Measurements from ENCODE around the gene ARL6IP5. TPM values are rescaled to one million over a fixed set of nuclear protein-coding genes. Genes with fewer than 3 reads are reported as not detected.

ARL6IP5 gene
- total RNA-seq, 1 donor from 2014 or later, result 116 TPM

- peak; percentile 59 for ATAC-seq
- peak; percentile 72 for DNase-seq (ENCODE audit: low spot score)
- intact Hi-C loops (cut with DNase I), result no loop called here
Measured at GRCh38 chr3:69085168-69085832, 563 bp downstream of the ARL6IP5 start.

DNA sequence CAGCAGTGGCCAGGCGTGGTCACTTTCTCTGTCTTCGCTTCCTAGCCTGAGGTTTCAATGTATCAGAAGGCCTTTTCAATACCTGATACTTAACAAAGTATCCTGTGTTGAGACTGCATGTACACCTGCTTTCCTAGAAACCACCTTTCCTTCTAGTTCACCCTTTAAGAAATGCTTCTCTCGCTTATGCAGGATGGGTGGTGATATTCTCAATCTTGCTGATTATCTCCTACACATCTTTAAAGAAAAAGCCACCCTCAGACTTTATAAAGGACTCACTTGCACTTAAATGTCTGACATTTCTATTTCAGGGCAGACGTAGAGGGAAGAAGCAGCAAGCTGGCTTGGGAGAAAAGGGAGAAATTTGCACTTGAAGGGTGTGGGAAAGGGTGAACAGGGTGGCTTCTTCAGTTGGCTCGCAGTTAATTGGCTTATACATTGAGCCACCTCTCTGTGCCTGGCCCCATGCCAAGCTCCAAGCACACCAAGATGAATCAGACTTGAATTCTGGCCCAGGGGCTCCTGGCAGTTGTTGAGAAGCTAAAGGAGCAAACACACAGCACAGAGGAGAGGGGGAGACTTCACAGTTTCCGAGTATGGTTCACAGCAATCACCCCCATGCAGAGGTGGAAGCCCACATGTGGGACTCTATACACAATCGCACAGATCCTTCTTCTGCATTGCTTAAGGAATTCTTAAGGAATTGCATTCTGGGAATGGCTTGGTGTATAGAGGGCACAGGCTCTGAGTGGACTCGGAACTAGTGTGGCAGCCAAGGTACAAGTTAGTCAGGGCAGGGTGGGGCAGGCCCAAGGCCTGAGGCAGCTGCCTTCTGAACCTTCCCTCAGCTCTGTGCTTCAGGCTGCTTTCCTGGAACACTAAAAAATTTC is 1.3 kb downstream of the ARL6IP5 start:
- peak; percentile 75 for ATAC-seq
- DNase-seq (ENCODE audit: low spot score), result peak; percentile 89
- intact Hi-C loops (cut with DNase I), result no loop called here

DNA sequence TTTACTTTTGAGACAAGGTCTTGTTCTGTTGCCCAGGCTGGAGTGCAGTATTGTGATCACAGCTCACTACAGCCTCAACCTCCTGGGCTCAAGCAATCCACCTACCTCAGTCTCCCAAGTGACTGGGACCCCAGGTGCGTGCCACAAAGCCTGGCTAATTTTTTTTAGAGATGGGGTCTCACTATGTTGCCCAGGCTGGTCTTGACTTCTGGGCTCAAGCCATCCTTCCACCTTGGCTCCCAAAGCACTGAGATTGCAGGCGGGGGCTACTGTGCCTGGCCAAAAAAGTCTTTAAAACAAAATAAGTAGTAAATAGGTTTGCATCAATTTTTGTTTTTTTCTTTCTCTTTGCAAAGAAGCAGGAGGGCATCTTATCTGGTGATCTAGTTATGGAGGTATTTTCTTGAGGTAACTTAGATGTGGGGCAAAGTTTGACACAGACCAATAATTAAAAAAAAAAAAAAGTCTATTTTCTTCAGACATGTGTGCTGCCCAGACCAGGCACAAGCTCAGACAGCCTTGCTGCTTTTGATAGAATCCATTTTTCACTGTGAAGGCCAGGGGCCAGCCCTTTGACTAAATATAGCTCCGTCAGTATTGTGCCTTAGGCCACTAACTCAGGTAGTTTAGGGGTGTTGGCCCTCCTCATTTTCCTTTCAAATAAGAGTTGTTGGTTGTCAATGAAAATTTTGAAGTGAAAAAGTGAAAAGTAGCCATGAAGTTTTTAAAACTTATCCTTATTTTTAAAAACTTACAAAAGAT is 2.5 kb downstream of the ARL6IP5 start:
- DNase-seq (ENCODE audit: low spot score), result no peak
- ATAC-seq, result no peak
- intact Hi-C loops (cut with DNase I), result no loop called here

DNA sequence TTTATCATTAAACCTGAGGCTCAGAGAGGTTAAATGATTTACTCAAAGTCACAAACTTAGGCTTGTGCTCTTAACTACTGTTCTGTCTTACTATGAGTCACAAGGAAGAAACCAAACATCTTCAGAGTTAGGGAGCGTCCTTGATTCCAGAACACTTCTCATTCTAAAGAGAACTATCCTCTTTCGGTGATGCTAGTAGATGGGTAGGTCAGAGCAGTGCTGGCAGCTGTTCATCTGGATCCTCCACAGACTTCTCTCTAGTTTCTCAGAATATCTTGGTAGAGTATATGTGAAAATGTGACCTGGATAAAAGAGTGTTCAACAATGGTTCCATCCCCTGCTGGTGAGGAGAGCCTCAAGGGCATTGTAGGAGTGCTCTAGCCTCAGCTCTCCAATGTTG is 3.3 kb downstream of the ARL6IP5 start:
- intact Hi-C loops (cut with DNase I), result no loop called here
- ATAC-seq (no peak), DNase-seq (ENCODE audit: low spot score) (no peak)

DNA sequence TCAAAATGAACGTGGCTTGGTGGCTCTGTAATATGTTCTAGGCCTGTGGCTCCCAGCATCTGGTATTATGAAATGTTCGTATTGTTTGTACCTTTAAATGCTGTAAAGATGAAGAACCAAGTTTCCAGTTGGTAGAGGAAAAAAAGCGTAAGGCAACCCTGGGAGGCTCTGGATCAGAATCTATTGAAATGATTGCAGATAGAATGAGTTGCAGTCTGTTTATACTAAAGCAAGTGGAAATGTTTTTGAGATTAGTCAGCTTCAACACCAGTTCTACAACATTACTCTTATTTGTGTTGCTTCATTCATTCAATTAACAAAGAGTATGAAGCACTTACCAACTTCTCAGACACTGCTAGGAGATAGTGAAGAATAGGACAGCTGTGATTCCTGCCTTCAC is 5.3 kb downstream of the ARL6IP5 start:
- ATAC-seq, result no peak
- no peak for DNase-seq (ENCODE audit: low spot score)
- intact Hi-C loops (cut with DNase I), result no loop called here

DNA sequence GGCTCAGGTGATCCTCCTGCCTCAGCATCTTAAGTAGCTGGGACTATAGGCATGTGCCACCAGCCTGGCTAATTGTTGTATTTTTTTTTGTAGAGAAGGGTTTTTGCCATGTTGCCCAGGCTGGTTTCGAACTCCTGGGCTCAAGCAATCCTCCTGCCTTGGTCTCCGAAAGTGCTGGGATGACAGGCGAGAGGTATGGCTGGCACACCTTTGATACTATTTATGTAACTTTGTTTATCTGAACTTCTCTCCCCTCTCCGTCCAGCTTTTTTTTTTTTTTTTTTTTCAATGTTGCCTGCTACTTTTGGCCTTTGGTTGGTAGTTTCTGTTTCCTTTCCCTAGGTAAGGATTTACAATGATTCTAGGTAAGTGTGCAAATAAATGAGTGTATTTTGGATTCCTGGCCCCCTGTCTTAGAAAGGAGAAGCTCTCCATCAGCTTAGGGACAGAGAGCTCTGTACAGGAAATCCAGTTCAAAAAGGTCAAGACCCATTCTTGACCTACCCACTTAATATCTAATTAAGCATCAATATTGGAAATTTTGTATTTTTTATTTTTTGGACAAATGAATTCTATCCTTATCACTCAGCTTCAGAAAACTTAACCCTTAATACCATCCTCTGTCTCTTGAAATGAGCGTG is 6.8 kb downstream of the ARL6IP5 start:
- intact Hi-C loops (cut with DNase I), result no loop called here

DNA sequence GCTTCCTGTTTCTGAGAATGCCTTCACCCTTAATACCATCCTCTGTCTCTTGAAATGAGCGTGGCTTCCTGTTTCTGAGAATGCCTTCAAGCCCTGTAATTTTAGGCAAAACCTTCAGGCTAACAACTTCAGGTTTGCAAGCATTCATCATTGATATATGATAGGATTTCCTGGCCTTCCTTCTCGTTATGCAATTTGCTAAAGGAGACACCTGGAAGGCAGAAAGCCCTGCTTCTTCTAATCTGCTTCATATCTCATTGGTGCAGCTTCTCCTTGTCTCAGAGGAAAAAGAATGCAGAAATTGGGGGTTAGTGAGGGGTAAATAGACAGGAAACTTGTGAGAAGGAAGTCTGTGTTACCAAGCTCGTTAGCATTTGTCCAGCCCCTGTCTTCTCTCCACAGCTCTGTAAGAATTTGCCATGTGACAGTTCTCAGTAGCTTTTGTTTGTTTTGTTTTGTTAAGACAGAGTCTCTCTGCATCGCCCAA is 7.3 kb downstream of the ARL6IP5 start:
- intact Hi-C loops (cut with DNase I), result no loop called here
- DNase-seq (ENCODE audit: low spot score) (no peak), ATAC-seq (peak; percentile 59)

More for the DNA sequence above, 6.8 kb downstream of the ARL6IP5 start:
- DNase-seq (ENCODE audit: low spot score) (no peak), ATAC-seq (no peak)

GRCh38 chr3:69094467-69095205 is 9.9 kb downstream of the ARL6IP5 start:
- peak; percentile 66 for ATAC-seq
- no peak for DNase-seq (ENCODE audit: low spot score)
- intact Hi-C loops (cut with DNase I), result no loop called here

DNA sequence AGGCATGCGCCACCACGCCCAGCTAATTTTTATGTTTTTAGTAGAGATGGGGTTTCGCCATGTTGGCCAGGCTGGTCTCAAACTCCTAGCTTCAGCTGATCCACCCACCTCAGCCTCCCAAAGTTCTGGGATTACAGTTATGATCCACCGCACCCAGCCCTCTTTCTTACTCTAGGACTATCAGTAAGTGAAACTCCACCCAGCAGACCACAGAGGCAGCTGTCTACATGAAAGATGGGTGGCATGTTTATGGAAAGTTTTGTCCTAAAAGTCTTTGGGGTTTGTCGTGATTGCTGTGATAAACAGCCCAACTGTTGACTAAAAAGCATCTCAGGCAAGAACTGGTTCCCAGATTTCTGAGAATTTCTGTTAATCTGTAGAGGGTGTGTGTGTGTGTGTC is 10.9 kb downstream of the ARL6IP5 start:
- intact Hi-C loops (cut with DNase I), result no loop called here
- no peak for DNase-seq (ENCODE audit: low spot score)
- no peak for ATAC-seq

- DNase-seq (ENCODE audit: low spot score), result no peak
- ATAC-seq, result no peak
- intact Hi-C loops (cut with DNase I), result no loop called here
Measured at GRCh38 chr3:69096299-69096698, 11.6 kb downstream of the ARL6IP5 start.

- intact Hi-C loops (cut with DNase I), result no loop called here
- ATAC-seq (no peak), DNase-seq (ENCODE audit: low spot score) (no peak)
Measured at GRCh38 chr3:69097407-69098086, 12.8 kb downstream of the ARL6IP5 start.

DNA sequence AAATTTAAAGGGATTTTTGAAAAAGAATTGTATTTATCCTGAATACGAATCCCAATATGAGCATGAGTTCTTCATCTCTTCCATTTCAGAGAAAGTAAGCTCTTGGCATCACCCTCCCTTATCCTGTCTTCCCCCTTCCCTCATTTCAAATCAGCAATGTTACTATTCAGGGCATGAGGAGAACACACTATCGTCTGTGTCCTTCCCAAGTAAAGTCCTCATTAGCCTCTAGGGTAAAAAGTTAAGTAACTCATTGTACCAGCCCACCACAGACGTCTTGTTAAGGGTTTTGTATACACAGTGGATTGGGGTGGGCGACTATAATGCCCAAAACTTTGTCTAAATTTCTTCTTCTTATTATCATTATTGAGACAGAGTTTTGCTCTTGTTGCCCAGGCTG is 14.8 kb downstream of the ARL6IP5 start:
- DNase-seq (ENCODE audit: low spot score) (no peak), ATAC-seq (no peak)
- intact Hi-C loops (cut with DNase I), result no loop called here

- ATAC-seq (no peak), DNase-seq (ENCODE audit: low spot score) (no peak)
- intact Hi-C loops (cut with DNase I), result no loop called here
Measured at GRCh38 chr3:69102384-69102783, 17.6 kb downstream of the ARL6IP5 start.

DNA sequence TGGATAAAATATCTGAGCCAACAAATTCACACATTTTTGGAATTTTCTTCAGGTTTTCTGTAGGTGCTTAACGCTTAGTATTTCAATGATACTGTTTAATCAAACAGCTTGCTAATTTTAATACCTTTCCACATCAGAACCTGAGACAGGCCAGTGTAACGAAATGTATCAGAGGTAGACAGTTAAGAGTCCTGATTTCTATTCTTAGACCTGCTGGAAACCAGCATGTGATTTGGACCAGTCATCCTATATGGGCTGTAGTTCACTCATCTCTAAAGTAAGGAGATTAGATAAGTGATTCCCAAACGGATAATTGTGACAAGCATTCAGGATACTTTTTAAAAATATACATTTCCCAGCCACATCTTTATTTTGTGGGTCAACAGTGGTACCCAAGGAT is 18.4 kb downstream of the ARL6IP5 start:
- ATAC-seq (no peak), DNase-seq (ENCODE audit: low spot score) (no peak)
- intact Hi-C loops (cut with DNase I), result no loop called here

DNA sequence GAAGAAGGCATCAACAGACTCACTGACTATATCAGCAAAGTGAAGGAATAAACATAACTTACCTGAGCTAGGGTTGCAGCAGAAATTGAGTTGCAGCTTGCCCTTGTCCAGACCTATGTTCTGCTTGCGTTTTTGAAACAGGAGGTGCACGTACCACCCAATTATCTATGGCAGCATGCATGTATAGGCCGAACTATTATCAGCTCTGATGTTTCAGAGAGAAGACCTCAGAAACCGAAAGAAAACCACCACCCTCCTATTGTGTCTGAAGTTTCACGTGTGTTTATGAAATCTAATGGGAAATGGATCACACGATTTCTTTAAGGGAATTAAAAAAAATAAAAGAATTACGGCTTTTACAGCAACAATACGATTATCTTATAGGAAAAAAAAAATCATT is 19.8 kb downstream of the ARL6IP5 start:
- DNase-seq (ENCODE audit: low spot score) (no peak), ATAC-seq (no peak)
- intact Hi-C loops (cut with DNase I), result no loop called here

- ATAC-seq (no peak), DNase-seq (ENCODE audit: low spot score) (no peak)
- intact Hi-C loops (cut with DNase I), result no loop called here
Measured at GRCh38 chr3:69105320-69105719, 20.6 kb downstream of the ARL6IP5 start.

DNA sequence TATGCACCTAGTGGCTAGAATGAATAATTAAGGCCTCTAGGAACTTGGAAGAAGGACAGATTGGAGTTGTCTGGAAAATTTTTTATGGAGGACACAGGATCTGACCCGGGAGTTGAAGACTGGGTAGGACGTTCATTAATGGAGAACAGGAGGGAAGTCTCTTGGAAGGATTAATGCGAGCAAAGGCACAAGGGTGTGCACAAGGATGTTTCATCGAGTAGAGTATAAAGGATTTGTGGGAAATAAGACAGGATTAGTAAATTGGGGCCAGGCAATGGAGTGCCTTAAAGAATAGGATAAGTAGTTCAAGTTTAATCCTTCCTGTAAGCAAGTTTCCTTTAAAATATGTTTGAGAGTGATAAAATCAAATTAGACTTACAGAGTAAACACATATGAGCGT is 23.1 kb downstream of the ARL6IP5 start:
- no peak for DNase-seq (ENCODE audit: low spot score)
- ATAC-seq, result no peak
- intact Hi-C loops (cut with DNase I), result no loop called here

GRCh38 chr3:69108811-69109210 is 24.1 kb downstream of the ARL6IP5 start:
- ATAC-seq (no peak), DNase-seq (ENCODE audit: low spot score) (no peak)
- intact Hi-C loops (cut with DNase I), result no loop called here

Measured in sciatic nerve (tissue), 2 donors.